Inferior parietal cortex (tissue), 1 donor: Measurements from ENCODE around the gene CFAP74.

Source experiments
- DNase-seq: peaks from one replicate; pipeline ENCODE4 v3.0.0-alpha.2; 2016; ENCODE audit errors: extremely low spot score

The CFAP74 gene

DNA sequence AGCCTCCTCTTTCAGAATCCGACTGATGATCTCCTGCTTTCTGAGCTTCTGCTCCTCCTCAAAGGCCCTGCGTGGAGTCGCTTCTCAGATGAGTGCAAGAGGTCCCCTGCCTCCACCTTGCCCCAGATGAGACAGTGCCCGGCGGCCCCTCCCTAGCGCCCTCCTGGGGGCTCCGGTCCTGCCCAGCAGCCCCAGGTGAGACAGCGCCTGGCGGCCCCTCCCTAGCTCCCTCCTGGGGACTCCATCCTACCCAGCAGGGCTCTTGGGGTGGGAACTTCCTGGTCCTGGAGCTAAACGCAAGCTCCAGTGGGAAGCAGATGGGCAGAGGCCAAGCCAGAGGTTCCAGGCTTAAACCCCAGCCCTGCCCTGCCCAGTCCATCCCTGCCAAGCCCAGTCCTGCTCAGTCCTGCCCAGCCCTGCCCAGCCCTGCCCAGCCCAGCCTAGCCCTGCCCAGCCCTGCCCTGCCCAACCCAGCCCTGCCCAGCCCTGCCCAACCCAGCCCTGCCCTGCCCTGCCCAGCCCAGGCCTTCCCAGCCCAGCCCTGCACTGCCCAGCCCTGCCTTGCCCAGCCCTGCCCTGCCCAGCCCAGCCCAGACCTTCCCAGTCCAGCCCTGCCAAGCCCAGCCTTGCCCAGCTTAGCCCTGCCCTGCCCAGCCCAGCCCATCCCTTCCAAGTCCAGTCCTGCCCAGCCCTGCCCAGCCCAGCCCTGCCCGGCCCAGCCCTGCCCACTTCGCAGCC is 34.6 kb downstream of the CFAP74 start:
- no peak for DNase-seq

DNA sequence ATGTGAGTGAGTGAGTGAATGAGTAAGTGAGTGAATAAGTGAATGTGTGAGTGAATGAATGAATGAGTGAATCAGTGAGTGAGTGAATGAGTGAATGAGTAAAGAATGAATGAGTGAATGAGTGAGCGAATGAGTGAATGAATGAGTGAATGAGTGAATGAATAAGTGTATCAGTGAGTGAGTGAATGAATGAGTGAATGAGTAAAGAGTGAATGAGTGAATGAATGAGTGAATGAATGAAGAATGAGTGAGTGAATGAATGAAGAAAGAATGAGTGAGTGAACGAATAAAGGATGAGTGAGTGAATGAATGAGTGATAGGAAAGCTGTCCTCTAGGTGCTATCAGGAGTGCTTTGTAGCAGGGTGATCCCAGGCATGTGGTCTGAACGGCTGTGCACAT is 35.7 kb downstream of the CFAP74 start:
- DNase-seq: no peak

DNA sequence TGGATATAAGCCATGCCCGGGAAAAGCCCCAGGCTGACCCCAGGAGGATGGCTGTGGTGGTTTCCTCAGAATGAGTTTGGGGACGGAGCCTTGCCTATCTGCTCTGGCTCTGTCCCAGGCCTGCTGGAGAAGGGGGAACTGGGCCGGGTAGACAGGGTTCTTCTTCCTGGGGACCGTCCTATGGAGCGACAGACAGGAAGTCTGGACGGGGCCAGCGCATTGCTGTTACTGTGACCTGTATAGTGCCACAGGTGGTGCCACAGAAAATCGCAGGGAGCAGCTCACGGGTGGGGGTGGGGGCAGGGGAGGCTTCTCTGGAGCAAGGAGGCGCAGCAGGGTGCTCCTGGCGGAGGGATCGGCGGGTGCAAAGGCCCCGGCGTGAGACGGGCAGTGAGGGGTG is 36.4 kb downstream of the CFAP74 start:
- no peak for DNase-seq

DNA sequence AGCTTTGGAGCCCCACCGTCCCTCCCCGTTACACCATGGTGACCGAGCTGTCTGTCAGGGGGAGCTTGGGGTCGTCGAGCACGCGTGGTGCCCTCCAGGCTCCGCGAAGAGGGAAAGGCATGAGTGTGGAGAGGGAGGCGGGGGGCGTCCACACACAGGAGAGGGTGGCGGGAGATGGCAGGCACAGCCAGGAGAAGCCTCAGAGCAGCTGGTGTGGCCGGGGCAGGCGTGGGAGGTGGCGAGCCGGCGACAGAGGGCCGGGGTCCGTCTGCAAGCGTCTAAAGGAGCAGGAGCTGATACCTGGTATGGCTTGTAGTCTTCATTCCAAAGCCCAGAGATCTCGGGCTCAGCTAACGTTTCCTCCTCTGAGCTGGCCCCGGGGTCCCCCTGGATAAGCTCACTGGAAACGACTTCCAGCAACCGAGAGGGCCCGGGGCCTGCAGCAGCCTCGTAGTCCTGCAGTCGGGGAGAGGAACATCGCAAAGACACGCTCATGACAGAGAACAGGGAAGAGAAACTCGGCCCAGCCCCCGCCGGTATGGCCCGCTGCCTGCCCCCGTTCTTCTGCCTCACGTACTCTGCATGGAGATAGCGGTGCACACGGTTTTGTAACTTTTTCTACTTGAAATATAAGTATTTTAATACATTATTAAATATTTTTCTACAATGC is 37.4 kb downstream of the CFAP74 start:
- DNase-seq: no peak

DNA sequence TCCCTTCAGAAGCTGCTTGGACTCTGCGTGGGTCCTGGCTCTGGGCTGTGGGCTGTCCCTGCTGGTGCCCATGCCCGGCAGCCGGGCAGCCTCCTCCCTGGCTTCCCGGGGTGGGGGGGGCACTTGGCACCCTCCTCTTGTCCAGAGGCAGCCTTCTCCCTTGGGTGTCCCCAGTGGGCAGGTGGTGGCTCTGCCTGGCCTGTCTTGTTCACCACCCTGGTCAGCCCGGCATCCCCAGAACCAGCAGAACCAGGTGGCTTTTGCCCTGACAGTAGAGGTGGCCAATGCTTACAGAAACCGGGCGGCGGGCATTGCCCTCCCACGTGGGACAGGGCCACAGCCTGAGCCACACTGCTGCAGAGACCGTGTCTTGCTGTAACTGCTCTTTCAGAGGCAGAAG is 38.0 kb downstream of the CFAP74 start:
- no peak for DNase-seq

DNA sequence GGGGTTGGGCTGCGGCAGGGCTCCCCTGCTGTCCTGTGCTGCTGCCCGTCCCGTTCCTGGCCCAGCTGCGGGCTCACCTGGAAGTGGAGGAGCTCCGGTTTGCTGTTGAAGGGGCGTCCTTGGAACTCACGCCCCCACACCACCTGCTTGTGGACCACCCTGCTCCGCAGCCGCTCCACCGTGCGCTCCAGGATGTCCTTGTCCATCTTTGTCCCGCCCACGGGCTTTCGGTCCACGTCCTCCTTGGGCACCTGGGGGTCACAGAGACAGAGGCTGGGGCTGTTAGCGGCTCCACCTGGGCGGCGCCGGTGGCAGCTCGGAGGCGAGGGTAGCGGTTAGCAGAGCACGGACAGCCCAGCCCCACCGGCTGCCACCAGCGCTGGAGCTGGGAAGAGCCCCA is 38.8 kb downstream of the CFAP74 start:
- DNase-seq: no peak

DNA sequence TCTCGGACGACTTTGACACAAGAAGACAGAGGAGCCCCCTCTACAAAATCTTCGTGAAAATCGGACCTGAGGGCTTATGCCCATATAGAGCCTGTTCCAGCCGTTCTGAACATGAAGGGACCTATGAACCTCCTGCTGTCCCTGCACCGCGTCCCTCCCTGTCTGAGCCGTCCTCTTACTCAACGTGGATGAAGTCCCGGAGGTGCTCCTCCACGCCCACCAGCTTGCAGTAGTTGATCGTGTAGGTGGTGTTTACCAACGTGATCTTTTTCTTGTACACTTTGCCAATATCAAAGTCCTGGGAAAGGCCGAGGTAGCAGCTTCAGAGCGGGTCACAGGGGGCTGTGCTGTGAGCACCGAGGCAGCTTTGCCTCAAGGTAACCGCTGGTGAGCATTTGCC is 40.0 kb downstream of the CFAP74 start:
- DNase-seq: no peak

DNA sequence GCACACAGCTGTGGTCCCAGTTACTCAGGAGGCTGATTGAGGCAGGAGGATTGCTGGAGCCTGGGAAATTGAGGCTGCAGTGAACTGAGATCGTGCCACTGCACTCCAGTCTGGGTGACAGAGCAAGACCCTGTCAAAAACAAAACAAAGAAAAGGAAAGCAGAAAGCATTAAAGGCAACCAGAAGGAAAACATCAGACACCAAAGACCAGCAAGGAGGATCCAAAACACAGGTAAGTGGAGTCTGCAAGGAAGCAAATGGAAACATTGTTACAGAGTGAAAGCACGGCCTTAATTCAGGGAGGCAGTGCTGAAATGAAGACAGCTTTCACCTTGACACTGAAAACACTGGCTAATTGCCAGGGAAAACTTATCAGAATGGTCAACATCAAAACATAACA is 40.8 kb downstream of the CFAP74 start:
- no peak for DNase-seq

DNA sequence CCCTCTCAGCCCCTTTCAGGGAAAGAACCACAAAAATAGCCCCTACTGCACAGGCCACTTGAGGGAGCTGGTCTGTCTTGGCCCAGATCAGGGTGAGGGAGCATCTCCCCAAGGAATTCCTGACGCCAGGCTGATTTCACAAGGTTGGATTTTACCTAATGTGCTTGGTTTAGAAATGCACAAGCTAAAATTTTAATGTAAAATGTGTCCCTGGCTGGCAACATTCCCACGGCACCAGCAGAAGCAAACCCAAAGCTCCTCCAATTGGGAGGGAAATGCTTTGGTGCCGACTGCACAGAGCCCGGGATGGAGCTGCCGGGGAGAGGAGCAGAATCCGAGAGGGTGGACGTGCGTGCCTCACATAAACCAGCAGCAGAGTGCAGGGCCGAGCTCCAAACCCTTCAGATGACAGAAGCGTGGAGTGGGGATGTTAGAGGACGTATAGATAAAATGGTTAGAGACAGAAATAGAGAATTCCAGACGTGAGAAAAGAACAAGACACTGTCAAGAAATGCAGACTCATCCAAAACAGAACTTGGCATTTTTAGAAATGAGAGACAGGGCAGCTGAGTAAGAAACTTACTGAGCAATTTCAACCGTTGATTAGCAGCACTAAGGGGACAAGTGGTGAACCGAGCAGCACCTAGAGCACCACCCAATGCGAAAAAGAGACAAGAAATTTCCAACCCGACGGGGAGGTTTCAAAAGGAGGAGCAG is 42.9 kb downstream of the CFAP74 start:
- DNase-seq: peak; percentile 28

DNA sequence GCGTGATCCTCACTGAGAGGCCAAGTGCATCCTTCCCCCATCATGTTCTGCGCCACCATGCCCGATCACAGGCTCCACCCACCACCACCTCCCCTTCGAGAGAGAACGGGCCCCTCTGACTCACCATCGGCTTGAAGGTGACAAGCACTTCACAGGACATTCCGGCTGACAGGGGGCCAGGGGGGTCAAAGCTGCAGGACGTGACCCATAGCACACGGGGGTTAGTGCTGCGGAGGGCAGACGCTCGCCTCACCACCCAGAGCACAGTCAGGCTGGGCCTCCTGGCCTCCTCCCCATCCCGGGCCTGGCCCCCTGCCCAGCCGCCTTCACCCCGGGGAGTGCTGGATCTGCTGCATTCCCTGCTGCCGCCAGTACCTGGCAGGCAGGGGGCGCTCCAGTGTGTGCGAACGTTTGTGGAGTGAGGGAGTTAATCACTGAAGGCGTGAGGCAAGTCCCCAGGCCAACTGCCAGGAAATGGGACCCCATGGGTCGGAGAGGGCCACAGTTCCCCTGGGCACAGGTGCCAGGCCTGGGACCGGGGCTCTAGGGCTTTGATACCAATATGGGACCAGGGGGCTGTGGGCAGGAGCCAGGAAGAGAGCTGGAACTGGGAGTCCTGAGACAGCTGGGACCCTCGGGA is 43.6 kb downstream of the CFAP74 start:
- DNase-seq: peak; percentile 71

DNA sequence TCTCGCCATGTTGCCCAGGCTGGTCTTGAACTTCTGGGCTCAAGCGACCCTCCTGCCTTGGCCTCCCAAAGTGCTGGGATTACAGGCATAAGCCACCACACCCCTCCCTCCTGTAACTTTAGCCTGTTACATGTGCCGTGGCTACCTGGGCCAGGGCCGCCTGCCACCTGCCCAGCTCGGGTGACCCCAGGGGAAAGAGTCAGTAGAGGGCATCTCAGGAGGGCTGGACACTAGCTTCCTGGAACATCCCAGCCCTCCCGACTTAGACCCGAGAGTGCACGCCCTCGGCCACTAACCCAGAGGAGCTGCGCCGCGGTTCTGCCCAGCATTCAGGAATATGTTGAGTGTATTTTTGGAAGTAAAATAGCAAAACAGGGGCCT is 44.1 kb downstream of the CFAP74 start:
- DNase-seq: no peak

DNA sequence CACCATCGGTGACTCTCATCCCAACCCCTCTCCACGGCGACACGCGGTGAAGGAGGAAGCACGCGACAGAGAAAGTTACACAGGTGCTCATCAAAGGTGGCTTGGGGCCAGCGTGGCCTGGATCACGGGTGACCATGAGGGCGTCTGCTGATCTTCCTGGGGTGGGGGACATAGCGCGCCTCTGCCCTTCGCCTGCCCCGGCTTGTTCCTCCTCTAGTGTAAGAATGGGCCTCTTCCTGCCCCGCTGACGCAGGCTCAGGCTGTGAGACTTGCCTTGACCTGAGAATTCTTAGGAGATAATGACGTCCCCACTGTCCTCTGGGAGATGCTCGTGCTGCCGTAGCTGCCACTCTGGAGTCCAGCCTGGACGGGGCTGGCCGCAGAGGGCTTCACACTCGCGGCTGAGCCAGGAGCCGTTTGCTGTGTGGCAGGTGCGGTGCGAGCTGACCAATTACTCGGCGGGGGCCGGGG is 45.5 kb downstream of the CFAP74 start:
- no peak for DNase-seq

DNA sequence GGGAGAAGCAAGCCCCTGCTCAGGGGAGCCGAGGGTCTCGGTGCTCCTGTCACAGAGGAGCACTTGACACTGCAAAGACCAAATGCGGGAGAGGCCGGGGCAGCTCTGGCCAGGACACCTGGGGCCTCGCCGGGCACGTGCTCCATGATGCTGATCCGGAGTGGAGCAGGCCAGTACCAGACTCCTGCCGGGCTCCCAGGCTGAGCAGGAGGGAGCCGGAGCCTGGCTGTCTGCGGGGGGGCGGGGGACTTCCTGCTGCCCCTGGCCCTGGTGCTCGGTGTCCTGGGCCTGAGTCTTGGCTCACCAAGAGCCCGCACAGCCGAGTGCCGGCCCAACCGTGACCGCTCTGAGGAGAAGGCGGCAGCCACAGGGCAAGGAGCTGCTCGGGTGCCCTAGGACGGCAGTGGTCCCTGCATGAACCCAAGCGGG is 46.0 kb downstream of the CFAP74 start:
- no peak for DNase-seq

DNA sequence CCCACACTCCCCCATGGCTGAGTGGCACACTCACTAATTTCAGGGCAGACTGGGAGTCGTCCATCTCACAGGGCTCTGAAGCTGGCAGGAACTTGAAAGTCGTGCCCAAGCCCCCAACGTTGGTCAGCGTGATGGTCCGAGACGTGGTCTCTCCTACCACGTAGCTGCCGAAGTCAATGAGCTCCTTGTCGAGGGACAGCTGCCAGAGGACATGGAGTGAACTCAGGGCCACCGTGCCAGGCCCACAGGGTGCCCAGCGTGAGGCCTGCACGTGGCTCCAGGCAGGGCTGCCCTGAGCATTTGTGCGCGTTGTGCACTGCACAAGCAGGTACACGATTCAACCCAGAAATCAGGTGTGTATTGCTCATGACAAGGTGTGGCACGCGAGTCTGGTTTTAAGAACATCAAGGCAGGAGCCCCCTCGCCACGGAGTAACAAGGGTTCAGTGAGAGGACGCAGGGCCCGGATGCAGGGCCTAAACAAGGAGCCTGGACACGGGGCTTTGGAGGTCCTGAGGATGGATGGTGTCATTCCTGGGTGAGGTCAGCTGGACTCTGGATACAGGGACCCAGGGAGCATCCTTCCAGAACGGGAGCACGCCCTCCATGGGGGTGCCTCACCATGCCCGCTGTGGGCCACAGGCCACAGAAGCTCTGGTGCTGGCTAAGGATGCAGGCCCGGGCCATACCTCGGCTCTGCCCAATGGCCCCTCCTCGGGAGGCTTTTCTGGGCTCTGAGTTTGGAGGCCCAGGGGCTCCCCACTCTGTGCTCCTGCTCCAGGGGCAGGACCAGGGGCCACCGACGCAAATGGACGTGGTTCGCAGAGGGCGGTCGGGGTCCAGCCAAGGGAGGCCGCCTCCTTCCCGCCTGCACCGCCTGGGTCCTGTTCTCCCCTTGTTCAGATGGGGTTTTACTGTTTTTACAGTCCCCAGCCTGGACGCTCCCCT is 46.7 kb downstream of the CFAP74 start:
- DNase-seq: no peak

DNA sequence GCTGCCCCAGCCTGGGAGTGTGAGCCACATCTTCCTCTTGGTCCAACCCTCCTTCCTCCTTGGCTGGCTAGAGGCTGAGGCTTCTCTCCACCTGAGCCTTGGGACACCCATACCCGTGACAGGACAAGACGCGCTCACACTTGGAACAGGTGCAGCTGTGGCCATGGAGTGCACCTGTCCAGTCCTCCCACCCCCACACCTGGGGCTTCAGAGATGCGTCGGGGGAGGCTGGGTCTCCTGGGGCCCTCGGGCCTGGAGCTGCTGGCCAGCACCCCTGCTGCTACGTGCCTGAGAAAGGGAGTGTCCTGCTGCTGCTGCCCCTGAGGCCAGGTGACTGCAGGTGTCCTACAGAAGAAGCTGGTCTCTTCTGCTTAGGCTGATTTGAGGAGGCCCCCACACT is 47.5 kb downstream of the CFAP74 start:
- DNase-seq: no peak

DNA sequence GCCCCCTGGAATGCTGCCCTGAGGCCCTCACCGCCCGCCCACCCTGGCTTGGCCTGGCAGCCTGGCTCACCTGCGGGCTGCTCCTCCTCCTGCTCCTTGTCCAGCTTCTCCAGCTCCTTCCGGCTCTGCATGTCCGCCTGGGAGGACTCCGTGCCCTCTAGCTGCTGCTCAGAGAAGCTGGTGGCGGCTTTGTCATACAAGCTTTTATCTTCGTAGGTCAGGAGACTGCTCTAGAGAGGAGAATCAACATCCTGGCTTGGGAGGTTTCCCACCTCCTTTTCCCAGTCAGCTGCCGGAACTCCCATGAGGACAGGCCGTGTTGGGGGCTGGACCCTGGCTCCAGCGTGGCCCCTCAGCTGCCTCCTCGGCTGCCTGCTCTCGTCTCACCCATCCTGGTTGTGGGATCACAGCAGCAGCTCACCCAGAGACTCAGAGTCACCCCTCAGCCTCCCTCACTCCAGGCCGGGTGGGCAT is 47.9 kb downstream of the CFAP74 start:
- no peak for DNase-seq

DNA sequence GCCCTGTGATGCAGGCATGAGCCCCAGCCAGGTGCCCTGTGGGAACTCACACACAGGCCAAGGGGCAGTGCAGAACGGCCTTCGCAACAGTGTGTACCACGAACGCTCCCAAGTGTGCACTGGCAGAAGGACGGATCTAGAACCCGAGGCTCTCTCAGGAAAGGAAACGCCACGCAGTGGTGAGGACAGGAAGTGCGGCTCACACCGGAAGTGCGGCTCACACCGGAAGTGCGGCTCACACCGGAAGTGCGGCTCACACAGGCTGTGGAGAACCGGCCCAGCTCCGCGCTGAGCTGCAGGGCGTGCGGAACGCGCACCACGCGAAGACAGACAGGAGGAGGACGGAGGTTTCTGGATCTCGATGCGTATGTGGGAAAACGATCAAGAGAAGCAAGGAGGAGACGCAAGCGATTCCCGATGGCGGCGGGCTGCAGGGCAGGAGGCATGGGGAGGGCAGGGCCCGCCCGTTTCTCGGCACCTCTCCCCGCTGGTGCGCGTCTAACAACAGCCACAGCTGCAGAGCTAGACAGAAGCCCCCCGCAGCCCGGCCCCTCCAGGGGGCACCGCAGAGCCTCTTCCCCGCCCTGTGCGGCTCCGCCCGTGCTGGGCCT is 48.6 kb downstream of the CFAP74 start:
- DNase-seq: no peak

DNA sequence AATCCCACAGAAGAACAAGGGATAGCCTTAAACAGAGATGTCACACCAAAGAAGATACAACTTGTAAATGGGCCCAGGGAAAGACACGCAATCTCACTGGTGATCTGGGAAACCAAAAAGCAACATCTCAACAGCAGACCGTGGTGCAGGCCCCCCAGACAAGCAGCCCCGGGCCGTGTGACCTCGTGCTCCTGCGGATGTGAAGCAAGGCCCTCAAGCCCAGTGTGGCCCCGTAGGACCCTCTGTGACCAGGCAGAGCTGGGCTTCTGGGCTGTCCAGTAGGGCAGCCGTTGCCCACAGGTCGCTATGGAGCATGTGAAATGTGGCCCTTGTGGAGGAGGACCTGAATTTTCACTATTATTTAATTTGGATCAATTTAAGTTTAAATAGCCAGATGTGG is 49.6 kb downstream of the CFAP74 start:
- no peak for DNase-seq

DNA sequence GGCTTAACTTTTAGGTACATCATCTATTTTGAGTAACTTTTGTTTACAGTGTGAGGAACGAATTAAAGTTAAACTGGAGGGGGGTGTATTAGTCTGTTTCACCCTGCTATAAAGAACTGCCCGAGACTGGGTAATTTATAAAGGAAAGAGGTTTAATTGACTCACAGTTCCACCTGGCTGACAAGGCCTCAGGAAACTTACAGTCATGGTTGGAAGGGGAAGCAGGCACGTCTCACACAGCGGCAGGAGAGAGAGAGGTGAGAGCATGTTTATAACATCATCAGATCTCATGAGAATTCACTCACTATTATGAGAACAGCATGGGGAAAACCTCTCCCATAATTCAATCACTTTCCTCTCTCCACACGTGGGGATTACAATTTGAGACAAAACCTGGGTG is 52.6 kb downstream of the CFAP74 start:
- DNase-seq: no peak

DNA sequence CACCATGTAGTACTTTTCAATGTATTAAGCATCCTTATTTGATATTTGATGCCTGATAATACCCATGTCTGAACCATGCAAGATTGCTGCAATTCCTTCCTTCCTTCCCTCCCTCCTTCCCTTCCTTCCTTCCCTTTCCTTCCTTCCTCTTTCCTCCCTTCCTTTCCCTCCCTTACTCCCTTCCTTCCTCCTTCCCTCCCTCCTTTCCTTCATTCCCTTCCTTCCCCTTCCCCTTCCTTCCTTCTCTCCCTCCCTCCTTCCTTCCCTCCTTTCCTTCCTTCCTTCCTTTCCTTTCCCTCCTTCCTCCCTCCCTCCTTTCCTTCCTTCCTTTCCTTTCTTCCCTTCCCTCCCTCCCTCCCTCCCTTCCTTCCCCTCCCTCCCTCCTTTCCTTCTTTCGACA is 54.8 kb downstream of the CFAP74 start:
- DNase-seq: no peak

DNA sequence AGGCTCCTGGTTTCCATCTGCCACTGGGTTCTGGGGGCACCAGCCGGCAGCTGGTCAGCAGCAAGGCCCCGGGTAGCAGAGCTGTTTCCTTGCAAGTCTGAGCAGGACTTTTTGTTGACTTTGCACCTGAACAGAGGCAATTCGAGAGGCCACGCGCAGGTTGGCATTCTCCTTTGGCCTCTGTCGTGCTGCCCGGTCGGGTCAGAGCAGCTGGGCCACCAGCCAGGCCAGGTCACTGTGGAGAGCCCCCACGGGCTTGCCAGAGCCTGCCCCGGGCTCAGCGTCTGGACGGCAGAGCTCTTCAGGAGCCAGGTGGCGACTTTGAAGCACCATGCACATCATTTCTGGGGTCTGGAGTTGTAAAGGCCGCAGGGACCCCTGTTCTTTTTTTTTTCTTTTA is 56.1 kb downstream of the CFAP74 start:
- no peak for DNase-seq
